GM12878 (cell line): Measurements from ENCODE around the gene QRFP. TPM values are rescaled to one million over a fixed set of nuclear protein-coding genes. Genes with fewer than 3 reads are reported as not detected.

Experiments
- ATAC-seq: fragments of 200-7000 bp; cut with Tn5 transposase; 3 replicates; pipeline ENCODE4 v1.9.1; 2020; ENCODE audit warnings: mild to moderate bottlenecking, moderate library complexity
- BruUV-seq: library from RNA; stranded (reverse); fragments of 400-500 nt; replicated peaks from 2 replicates; lab custom pipeline; 2021; lab: Mats Ljungman, UMichigan
- CTCF ChIA-PET: fragments of 300-600 bp; sonication (Branson Sonifier 250); formaldehyde crosslinking; extraction: SDS; loops from one replicate; lab custom pipeline; 2021; ENCODE audit warnings: inconsistent platforms; lab: Yijun Ruan, JAX
- POLR2A ChIA-PET: fragments of 350-600 bp; formaldehyde crosslinking; extraction: SDS; loops from one replicate; lab custom pipeline; 2021; ENCODE audit warnings: inconsistent platforms; lab: Charles Lee
- RAD21 ChIA-PET: fragments of 300-600 bp; sonication (Branson Sonifier 250); formaldehyde crosslinking; loops from one replicate; lab custom pipeline; 2023; ENCODE audit warnings: antibody characterized with exemption; ENCODE audit not compliant: unreplicated experiment; lab: Charles Lee
- SMC1A ChIA-PET: fragments of 300-600 bp; sonication (Branson Sonifier 250); formaldehyde crosslinking; loops from one replicate; lab custom pipeline; 2023; ENCODE audit not compliant: unreplicated experiment, uncharacterized antibody; lab: Charles Lee
- DNase-seq: peaks from one replicate; pipeline ENCODE4 v3.0.0-alpha.2; 2011; ENCODE audit warnings: low read depth, low spot score
- FAIRE-seq: peaks from 3 replicates; lab custom pipeline; 2011; peaks lifted over from hg19 to GRCh38; lab: Jason Lieb, UNC
- H2AFZ ChIP-seq: 2 replicates; pipeline ENCODE4 v1.6.0; 2011; ENCODE audit warnings: low read depth, low read length, control low read depth; ENCODE audit not compliant: control insufficient read depth
- H3K27ac ChIP-seq: 2 replicates; pipeline ENCODE4 v1.5.1; 2011; ENCODE audit warnings: control low read depth; ENCODE audit not compliant: control insufficient read depth, insufficient read depth
- H3K27me3 ChIP-seq, 2 experiments: replicated peaks in 1 of 2; 2 replicates each; pipeline versions ENCODE4 v1.6.0 to v1.6.1; 2011; ENCODE audit warnings: low read length in 1 of 2; ENCODE audit not compliant: control insufficient read depth in 2 of 2, insufficient read depth in 2 of 2
- H3K36me3 ChIP-seq, 2 experiments: 2 replicates each; pipeline ENCODE4 v1.5.1; 2011; ENCODE audit warnings: low read length in 1 of 2; ENCODE audit not compliant: control insufficient read depth in 2 of 2, insufficient read depth in 2 of 2
- H3K4me1 ChIP-seq: 2 replicates; pipeline ENCODE4 v1.6.1; 2011; ENCODE audit warnings: mild to moderate bottlenecking, low read length, moderate library complexity, mixed read lengths; ENCODE audit not compliant: control insufficient read depth, insufficient read depth
- H3K4me2 ChIP-seq: 2 replicates; pipeline ENCODE4 v1.6.0; 2011; ENCODE audit warnings: control low read depth; ENCODE audit not compliant: control insufficient read depth, insufficient read depth
- H3K4me3 ChIP-seq: fragments of 200-600 bp; sonication (generic); 2 replicates; pipeline ENCODE4 v1.5.1; 2016
- H3K79me2 ChIP-seq: 2 replicates; pipeline ENCODE4 v1.6.0; 2011; ENCODE audit warnings: low read length; ENCODE audit not compliant: control insufficient read depth, insufficient read depth
- H3K9ac ChIP-seq: 2 replicates; pipeline ENCODE4 v1.8.0; 2011; ENCODE audit warnings: low read length, control low read depth, mixed read lengths; ENCODE audit not compliant: control insufficient read depth, insufficient read depth
- H3K9me3 ChIP-seq: replicated peaks from 3 replicates; pipeline ENCODE4 v1.5.1; 2011; ENCODE audit warnings: mild to moderate bottlenecking, low read length; ENCODE audit not compliant: control insufficient read depth, insufficient read depth
- H4K20me1 ChIP-seq: 2 replicates; pipeline ENCODE4 v1.6.0; 2011; ENCODE audit not compliant: control insufficient read depth, insufficient read depth
- ATF3 ChIP-seq: IDR thresholded peaks from 2 replicates; pipeline ENCODE4 v1.6.1; 2011; ENCODE audit warnings: low read depth, mild to moderate bottlenecking, low read length, moderate library complexity, borderline replicate concordance; ENCODE audit errors: extremely low read depth
- GABPA ChIP-seq: IDR thresholded peaks from 2 replicates; pipeline ENCODE4 v1.6.1; 2014; ENCODE audit warnings: antibody characterized with exemption, low read depth, mild to moderate bottlenecking, inconsistent platforms
- HDAC6 ChIP-seq: fragments of 200-600 bp; sonication (generic); IDR thresholded peaks from one replicate; pipeline ENCODE4 v1.8.0; 2017; ENCODE audit warnings: antibody characterized with exemption; ENCODE audit not compliant: unreplicated experiment
- KDM1A ChIP-seq: fragments of 200-600 bp; sonication (generic); IDR thresholded peaks from 2 replicates; pipeline ENCODE4 v1.6.1; 2016; ENCODE audit warnings: borderline replicate concordance
- NR2C2 ChIP-seq: IDR thresholded peaks from 2 replicates; pipeline ENCODE4 v1.6.1; 2011; ENCODE audit warnings: borderline replicate concordance, low read depth; ENCODE audit not compliant: control insufficient read depth, insufficient read length
- RAD21 ChIP-seq: IDR thresholded peaks from 2 replicates; pipeline ENCODE4 v1.6.1; 2011; ENCODE audit warnings: mild to moderate bottlenecking, low read depth, low read length, moderate library complexity; ENCODE audit not compliant: insufficient read depth
- USF2 ChIP-seq: IDR thresholded peaks from 2 replicates; pipeline ENCODE4 v1.6.1; 2011; ENCODE audit warnings: low read depth, low read length, improper control_type of control experiment, borderline replicate concordance
- WRNIP1 ChIP-seq: IDR thresholded peaks from 2 replicates; pipeline ENCODE4 v1.6.1; 2011; ENCODE audit warnings: low read depth, low read length, improper control_type of control experiment, borderline replicate concordance
- WGBS: methylation state at CpG from one replicate; pipeline ENCODE4 v1.1.6; 2016; ENCODE audit warnings: low lambda C conversion rate; ENCODE audit not compliant: insufficient replicate concordance, insufficient coverage; ENCODE audit errors: missing lambda C conversion rate; 5-methylcytosine and 5-hydroxymethylcytosine counted together
- in situ Hi-C: fragments of 300-500 bp; cut with MboI; formaldehyde crosslinking; loops from 9 replicates; pipeline ENCODE4 v1.14.3; 2018; ENCODE audit warnings: mixed read lengths
- intact Hi-C: fragments of 100-400 bp; cut with micrococcal nuclease; formaldehyde crosslinking; loops from one replicate; pipeline ENCODE4 v1.14.2; 2022; ENCODE audit not compliant: unreplicated experiment
- polyA plus RNA-seq, 11 experiments: library from polyadenylated mRNA; depleted of rRNA in 4 of 11; unstranded in 6 of 11; stranded (reverse) in 5 of 11; fragments of >200 nt; fragmentation: Nextera tagmentation in 4 of 11; fragmentation: Illumina TruSeq in 1 of 11; extraction: Ambion mirVana in 4 of 11; extraction: Trizol in 1 of 11; gene quantifications; 1 replicate in 1 of 11; 2 replicates in 10 of 11; pipeline versions ENCODE4 v1.2.1 to v1.2.3, GENCODE V29; 2011 to 2016; ENCODE audit warnings: inconsistent platforms in 2 of 11, missing spikeins in 2 of 11, low read depth in 1 of 11
- total RNA-seq, 4 experiments: library from RNA; depleted of rRNA in 3 of 4; stranded (reverse); fragments of >200 nt in 3 of 4; fragmentation: Illumina TruSeq in 1 of 4; extraction: Trizol in 1 of 4; gene quantifications; 2 replicates each; pipeline versions ENCODE4 v1.2.1 to v1.2.3, GENCODE V29; 2013 to 2021
- TF ChIP-seq, protein P1 (sequence below), 3 experiments: IDR thresholded peaks in 2 of 3; conservative IDR thresholded peaks in 1 of 3; 2 replicates each; pipeline ENCODE4 v1.5.1; 2011; ENCODE audit warnings: low read depth in 3 of 3, low read length in 3 of 3, mild to moderate bottlenecking in 3 of 3, control low read depth in 2 of 3, moderate library complexity in 2 of 3, inconsistent platforms in 1 of 3, mixed read lengths in 1 of 3; ENCODE audit not compliant: control insufficient read depth in 2 of 3, insufficient read depth in 1 of 3; ENCODE audit errors: extremely low read depth in 1 of 3

The QRFP gene
- total and polyA plus RNA-seq, 10 of the 15 experiments (the other 5 are each of a cell fraction or from before 2014, with no cell fraction given), result not detected

DNA sequence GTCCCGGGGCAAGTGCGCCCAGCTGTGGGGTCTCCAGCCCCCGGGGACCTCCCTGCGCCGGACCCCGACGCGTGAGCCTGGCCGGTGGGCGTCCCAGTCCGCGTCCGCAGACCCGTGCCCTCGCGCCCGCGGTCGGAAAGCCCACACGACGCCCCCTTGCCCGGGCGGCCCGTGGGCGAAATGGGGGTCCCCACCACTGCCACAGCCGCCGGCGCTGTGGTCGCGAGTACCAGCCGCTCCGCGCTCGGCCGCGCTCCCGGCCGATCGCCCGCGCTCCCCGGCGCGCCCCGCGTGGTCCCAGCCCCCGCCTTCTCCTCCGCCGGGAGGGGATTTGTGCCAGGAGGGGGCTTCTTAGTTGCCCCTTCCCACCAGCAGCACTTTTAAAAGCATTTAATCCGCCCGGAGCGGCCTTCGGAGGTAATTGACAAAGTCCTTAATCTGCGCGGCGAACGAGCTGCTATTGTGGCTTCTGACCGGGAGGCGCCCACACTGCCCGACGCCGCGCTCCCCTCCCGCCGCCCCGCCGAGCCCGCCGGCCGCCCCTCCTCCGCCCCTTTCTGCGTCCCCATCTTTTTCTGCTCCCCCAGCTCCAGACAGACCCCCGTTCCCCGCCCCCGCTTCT, 42.9 kb upstream of the QRFP start (continued):
- TF ChIP-seq WRNIP1, result no peak
- TF ChIP-seq NR2C2, result no peak
- no peak for TF ChIP-seq KDM1A
- no peak for TF ChIP-seq USF2
- TF ChIP-seq GABPA, result no peak
- TF ChIP-seq, protein P1, sequence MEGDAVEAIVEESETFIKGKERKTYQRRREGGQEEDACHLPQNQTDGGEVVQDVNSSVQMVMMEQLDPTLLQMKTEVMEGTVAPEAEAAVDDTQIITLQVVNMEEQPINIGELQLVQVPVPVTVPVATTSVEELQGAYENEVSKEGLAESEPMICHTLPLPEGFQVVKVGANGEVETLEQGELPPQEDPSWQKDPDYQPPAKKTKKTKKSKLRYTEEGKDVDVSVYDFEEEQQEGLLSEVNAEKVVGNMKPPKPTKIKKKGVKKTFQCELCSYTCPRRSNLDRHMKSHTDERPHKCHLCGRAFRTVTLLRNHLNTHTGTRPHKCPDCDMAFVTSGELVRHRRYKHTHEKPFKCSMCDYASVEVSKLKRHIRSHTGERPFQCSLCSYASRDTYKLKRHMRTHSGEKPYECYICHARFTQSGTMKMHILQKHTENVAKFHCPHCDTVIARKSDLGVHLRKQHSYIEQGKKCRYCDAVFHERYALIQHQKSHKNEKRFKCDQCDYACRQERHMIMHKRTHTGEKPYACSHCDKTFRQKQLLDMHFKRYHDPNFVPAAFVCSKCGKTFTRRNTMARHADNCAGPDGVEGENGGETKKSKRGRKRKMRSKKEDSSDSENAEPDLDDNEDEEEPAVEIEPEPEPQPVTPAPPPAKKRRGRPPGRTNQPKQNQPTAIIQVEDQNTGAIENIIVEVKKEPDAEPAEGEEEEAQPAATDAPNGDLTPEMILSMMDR (IDR thresholded peaks at IDR 0.05 in 2 of 3, conservative IDR thresholded peaks at IDR 0.05 in 1 of 3; ENCODE audit: control insufficient read depth in 2 of 3, extremely low read depth in 1 of 3, insufficient read depth in 1 of 3, low read depth in 3 of 3, low read length in 3 of 3), result no peak

- FAIRE-seq (no peak), DNase-seq (no peak), ATAC-seq (peak; percentile 63)
- CTCF ChIA-PET, result interaction anchor here (1.0 to 1.4 kb wide), 3 partner anchors 69 to 237 kb away, joined by 3 to 11 read pairs (median 3); no protein-coding TSS in a partner anchor
- no peaks in the 10 kb centered on the region for H3K79me2 ChIP-seq
- no TSS peak for BruUV-seq
- no peaks in the 10 kb centered on the region for H3K36me3 ChIP-seq
- SMC1A ChIA-PET, result no interaction called here
- H3K27me3 ChIP-seq, result peaks cover 6 to 23% of the 10 kb centered on the region in 2 experiments
- whole genome bisulfite sequencing, result under 1% methylated on average over 58 of the region's 98 CpGs
- no peak within 1 kb of the TSS for H3K9ac ChIP-seq
- TF ChIP-seq HDAC6, result peak; percentile 62
- TF ChIP-seq ATF3, result no peak
- TF ChIP-seq RAD21, result 0 out of 2 replicates have a peak, but pooled peaks have one; percentile 1
- TF ChIP-seq, protein P1 (IDR thresholded peaks at IDR 0.05 in 2 of 3, conservative IDR thresholded peaks at IDR 0.05 in 1 of 3; ENCODE audit: control insufficient read depth in 2 of 3, extremely low read depth in 1 of 3, insufficient read depth in 1 of 3, low read depth in 3 of 3, low read length in 3 of 3), result peak; percentile 21 to 38 (median 28); a peak in 3 of 6 replicates
- POLR2A ChIA-PET, result no interaction called here
- intact Hi-C loops, result loop anchor here (10.0 kb wide), 1 partner anchor 106 kb away; no protein-coding TSS in a partner anchor
- in situ Hi-C loops, result no loop called here
- H4K20me1 ChIP-seq, result peaks cover 6% of the 10 kb centered on the region; the same call in 1 of the 2 replicates
- no peak within 1 kb of the TSS; the same call in 1 of the 2 replicates for H2AFZ ChIP-seq
- no peaks in the 10 kb centered on the region for H3K9me3 ChIP-seq
- H3K4me1 ChIP-seq, result no peaks in the 10 kb centered on the region; the same call in 1 of the 2 replicates
- H3K27ac ChIP-seq, result no peak within 1 kb of the TSS
- H3K4me3 ChIP-seq, result peak within 1 kb of the TSS; percentile 82
- H3K4me2 ChIP-seq, result peak within 1 kb of the TSS; percentile 84
- RAD21 ChIA-PET, result no interaction called here
Observed at GRCh38 chr9:130938652-130939404, 42.2 kb upstream of the QRFP start, which contains the start of gene FIBCD1. FIBCD1 (minus strand) TSS chr9:130939247; CDS start chr9:130938607, 640 bp downstream.
